Dermis blood vessel endothelial cell (primary cell): ENCODE results near the gene CYP11A1. TPM values are rescaled to one million over a fixed set of nuclear protein-coding genes. Genes with fewer than 3 reads are reported as not detected.

Experiments
- DNase-seq: peaks from one replicate; pipeline ENCODE4 v3.0.0; 2010
- total RNA-seq: library from RNA; depleted of rRNA; stranded (reverse); fragments of >200 nt; gene quantifications from 2 replicates; pipeline ENCODE4 v1.2.3, GENCODE V29; 2014

The CYP11A1 gene
- total RNA-seq, 1 donor from 2014 or later: not detected

- DNase-seq: no peak
Measured at GRCh38 chr15:74295800-74296199, 71.6 kb downstream of the CYP11A1 start.

- DNase-seq: no peak
Measured at GRCh38 chr15:74294010-74294409, 73.4 kb downstream of the CYP11A1 start.

GRCh38 chr15:74293021-74293810, 74.2 kb downstream of the CYP11A1 start:
- no peak for DNase-seq

GRCh38 chr15:74291101-74292071, 76.1 kb downstream of the CYP11A1 start:
- DNase-seq: peak; percentile 82

GRCh38 chr15:74290645-74291044, 76.8 kb downstream of the CYP11A1 start:
- no peak for DNase-seq

GRCh38 chr15:74289671-74290070, 77.8 kb downstream of the CYP11A1 start:
- no peak for DNase-seq

Other genes starting within 250 kb of the CYP11A1 start
- gene ISLR2, start 237.1 kb downstream of the CYP11A1 start, total RNA-seq: not detected in 2 replicates
- gene ISLR, start 193.9 kb downstream of the CYP11A1 start, total RNA-seq: 0.17 and 0.79 TPM in 2 replicates
- gene STRA6, start 164.9 kb downstream of the CYP11A1 start, total RNA-seq: 0.51 TPM in 1 of 2 replicates, not detected in the other
- gene CCDC33, start 131.3 kb downstream of the CYP11A1 start, total RNA-seq: 0.05 TPM in 1 of 2 replicates, not detected in the other
- gene SEMA7A, start 66.3 kb upstream of the CYP11A1 start, total RNA-seq: 0.51 and 2.2 TPM in 2 replicates
- gene UBL7, start 93.5 kb upstream of the CYP11A1 start, total RNA-seq: 36.4 and 43.1 TPM in 2 replicates
- 4.6 and 6.1 TPM in 2 replicates for gene ARID3B, start 173.6 kb upstream of the CYP11A1 start, total RNA-seq
- 68.3 and 81.5 TPM in 2 replicates for gene CLK3, start 248.2 kb upstream of the CYP11A1 start, total RNA-seq